Stimulated activated naive CD8-positive, alpha-beta T cell treated with anti-CD3 and anti-CD28 coated beads, Interleukin-15, Interleukin-2, amounts not matched to agents 100 ng/mL and 50 ng/mL, for 24 hours (primary cell): ENCODE data around the gene PRSS33.
A peak's percentile ranks its signal among the peaks of the same experiment; 100 is the strongest.

Experiments
- H3K27ac Mint-ChIP-seq: one replicate; pipeline ENCODE4 v1.8.0; 2021; ENCODE audit warnings: mild to moderate bottlenecking, mixed read lengths
- H3K27me3 Mint-ChIP-seq: one replicate; pipeline ENCODE4 v1.8.0; 2021; ENCODE audit warnings: mixed read lengths
- H3K36me3 Mint-ChIP-seq: one replicate; pipeline ENCODE4 v1.8.0; 2021; ENCODE audit warnings: low read depth, mixed read lengths
- H3K4me1 Mint-ChIP-seq: one replicate; pipeline ENCODE4 v1.8.0; 2021; ENCODE audit warnings: low read depth, mixed read lengths
- H3K4me3 Mint-ChIP-seq: one replicate; pipeline ENCODE4 v1.8.0; 2021; ENCODE audit warnings: mild to moderate bottlenecking, mixed read lengths
- H3K9me3 Mint-ChIP-seq: one replicate; pipeline ENCODE4 v1.8.0; 2021; ENCODE audit warnings: mixed read lengths

PRSS33 gene

DNA sequence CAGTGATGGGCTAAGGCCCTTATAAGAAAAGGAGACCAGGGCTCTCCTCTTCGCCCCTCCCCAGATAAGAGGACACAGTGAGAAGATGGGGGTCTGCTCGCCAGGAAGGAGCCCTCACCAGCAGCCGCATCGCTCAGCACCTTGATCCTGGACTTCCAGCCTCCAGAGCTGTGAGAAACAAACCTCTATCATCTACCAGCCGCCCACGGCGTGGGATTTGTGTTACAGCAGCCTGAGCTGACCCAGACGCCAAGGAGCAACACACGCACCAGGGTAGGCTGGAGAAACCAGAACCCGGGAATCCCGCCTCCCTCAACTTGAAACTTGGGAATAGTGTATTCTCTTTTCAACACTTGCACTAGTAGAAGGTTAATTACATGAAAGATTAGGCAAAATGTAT is 38.5 kb upstream of the PRSS33 start:
- Mint-ChIP-seq H3K4me3 (no peak overlapping the region), H3K27ac (no peak overlapping the region), H3K27me3 (no peaks in the 10 kb centered on the region), H3K9me3 (no peaks in the 10 kb centered on the region), H3K36me3 (no peaks in the 10 kb centered on the region), H3K4me1 (no peaks in the 10 kb centered on the region)

DNA sequence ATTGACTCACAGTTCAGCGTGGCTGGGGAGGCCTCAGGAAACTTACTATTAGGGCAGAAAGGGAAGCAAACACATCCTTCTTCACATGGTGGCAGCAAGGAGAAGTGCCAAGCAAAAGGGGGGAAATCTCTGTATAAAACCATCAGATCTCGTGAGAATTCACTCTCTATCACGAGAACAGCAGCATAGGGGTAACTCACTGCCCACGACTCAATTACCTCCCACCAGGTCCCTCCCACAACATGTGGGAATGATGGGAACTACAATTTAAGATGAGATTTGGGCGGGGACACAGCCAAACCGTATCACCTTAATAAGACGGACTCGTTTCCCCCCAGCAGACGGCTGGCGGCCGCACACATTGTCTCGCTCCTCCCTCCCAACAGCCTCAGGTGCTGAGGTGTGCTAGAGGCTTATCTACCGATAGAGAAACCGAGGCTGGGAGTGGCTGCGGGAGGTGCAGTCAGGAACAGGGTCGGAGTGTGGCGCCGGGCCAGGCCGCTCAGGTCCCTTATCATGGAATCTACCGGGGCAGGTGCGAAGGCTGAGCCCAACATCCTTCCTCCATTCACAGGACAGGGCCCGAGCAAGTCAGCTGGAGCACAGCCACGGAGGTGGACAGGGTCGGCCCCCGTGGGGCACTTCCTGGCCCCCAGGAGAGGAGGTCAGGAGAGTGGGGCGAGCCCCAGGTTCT is 37.8 kb upstream of the PRSS33 start:
- Mint-ChIP-seq H3K4me3 (no peak overlapping the region), H3K4me1 (no peaks in the 10 kb centered on the region), H3K27ac (no peak overlapping the region)

DNA sequence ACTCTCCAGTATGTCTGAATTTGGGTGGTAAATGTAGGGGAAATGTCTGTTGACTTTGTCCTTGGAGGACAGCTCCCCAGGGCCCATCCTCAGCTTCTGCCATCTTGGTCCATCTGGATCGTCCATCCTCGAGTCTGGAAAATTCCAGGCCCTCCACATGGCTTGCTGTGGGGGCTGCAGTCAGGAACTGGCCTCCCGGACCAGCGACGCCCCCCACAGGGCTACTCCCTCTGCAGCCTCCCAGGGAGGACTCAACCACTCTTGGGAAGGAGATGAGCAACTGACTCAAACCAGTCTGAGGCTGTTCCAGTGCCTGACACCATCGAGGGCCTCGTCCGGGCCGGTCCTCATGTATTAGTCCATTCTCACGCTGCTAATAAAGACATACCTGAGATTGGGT is 37.3 kb upstream of the PRSS33 start:
- no peaks in the 10 kb centered on the region for H3K4me1 Mint-ChIP-seq
- no peaks in the 10 kb centered on the region for H3K36me3 Mint-ChIP-seq
- H3K27ac Mint-ChIP-seq, result no peak overlapping the region
- no peaks in the 10 kb centered on the region for H3K9me3 Mint-ChIP-seq
- H3K4me3 Mint-ChIP-seq, result no peak overlapping the region
- H3K27me3 Mint-ChIP-seq, result no peaks in the 10 kb centered on the region

More for the DNA sequence above, 37.8 kb upstream of the PRSS33 start:
- Mint-ChIP-seq H3K27me3 (no peaks in the 10 kb centered on the region), H3K36me3 (no peaks in the 10 kb centered on the region), H3K9me3 (no peaks in the 10 kb centered on the region)

DNA sequence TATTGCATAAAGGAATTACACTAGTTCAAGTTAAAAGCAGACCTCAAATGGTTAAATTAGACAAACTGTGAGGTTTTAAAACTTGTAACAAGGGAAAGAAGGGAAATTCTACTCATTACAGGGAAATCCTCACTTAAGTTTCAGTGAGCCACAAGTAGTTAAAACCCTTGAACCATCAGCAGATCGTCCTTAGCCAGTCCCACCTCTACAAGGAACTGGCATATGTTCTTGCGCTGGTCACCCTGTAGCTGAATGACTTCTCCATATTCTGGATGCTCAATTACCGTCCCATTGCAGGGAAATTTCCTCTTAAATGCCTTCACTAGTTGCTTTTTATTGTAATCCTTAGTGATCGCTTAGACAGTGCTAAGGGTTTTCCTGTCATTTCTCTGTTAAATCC is 35.1 kb upstream of the PRSS33 start:
- Mint-ChIP-seq H3K4me1 (no peaks in the 10 kb centered on the region), H3K9me3 (no peaks in the 10 kb centered on the region), H3K4me3 (no peak overlapping the region), H3K27me3 (no peaks in the 10 kb centered on the region), H3K27ac (no peak overlapping the region), H3K36me3 (no peaks in the 10 kb centered on the region)

DNA sequence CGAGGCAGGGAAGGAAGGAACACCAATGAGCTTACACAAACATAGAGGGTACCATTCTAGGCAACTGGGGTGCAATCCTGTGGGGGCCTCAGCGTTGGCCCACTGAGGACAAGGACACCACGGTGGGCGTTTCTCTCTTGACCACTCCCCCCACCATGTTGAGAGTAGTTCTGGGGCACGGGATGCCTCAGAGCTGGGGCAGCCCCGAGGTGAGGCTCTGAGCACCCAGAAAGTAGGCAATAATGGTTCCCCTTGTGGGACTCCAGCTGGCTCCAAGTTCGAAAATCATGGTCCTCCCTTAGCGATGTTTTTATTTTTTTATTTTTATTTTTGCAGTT is 34.8 kb upstream of the PRSS33 start:
- Mint-ChIP-seq H3K36me3 (no peaks in the 10 kb centered on the region), H3K27me3 (no peaks in the 10 kb centered on the region), H3K4me3 (no peak overlapping the region), H3K4me1 (no peaks in the 10 kb centered on the region), H3K9me3 (no peaks in the 10 kb centered on the region), H3K27ac (no peak overlapping the region)

DNA sequence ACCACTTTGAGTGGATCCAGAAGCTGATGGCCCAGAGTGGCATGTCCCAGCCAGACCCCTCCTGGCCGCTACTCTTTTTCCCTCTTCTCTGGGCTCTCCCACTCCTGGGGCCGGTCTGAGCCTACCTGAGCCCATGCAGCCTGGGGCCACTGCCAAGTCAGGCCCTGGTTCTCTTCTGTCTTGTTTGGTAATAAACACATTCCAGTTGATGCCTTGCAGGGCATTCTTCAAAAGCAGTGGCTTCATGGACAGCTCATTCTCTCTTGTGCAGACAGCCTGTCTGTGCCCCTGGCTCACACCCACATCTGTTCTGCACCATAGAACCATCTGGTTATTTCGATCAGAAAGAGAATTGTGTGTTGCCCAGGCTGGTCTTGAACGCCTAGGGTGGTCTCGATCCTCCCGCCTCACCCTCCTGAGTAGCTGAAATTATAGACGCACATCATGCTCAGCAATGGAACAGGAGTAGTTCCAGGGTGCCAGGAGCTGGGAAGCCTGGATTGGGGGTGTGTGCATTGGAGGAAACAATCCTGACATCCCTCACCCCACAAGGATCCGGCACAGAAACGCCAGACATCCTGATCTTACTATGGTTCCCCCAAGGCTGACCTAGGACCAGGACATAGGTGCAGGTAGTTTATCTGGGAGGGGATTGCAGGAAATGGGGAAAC is 34.3 kb upstream of the PRSS33 start:
- H3K4me3 Mint-ChIP-seq, result no peak overlapping the region
- H3K4me1 Mint-ChIP-seq, result no peaks in the 10 kb centered on the region
- H3K27ac Mint-ChIP-seq, result no peak overlapping the region
- no peaks in the 10 kb centered on the region for H3K36me3 Mint-ChIP-seq
- no peaks in the 10 kb centered on the region for H3K9me3 Mint-ChIP-seq
- no peaks in the 10 kb centered on the region for H3K27me3 Mint-ChIP-seq

DNA sequence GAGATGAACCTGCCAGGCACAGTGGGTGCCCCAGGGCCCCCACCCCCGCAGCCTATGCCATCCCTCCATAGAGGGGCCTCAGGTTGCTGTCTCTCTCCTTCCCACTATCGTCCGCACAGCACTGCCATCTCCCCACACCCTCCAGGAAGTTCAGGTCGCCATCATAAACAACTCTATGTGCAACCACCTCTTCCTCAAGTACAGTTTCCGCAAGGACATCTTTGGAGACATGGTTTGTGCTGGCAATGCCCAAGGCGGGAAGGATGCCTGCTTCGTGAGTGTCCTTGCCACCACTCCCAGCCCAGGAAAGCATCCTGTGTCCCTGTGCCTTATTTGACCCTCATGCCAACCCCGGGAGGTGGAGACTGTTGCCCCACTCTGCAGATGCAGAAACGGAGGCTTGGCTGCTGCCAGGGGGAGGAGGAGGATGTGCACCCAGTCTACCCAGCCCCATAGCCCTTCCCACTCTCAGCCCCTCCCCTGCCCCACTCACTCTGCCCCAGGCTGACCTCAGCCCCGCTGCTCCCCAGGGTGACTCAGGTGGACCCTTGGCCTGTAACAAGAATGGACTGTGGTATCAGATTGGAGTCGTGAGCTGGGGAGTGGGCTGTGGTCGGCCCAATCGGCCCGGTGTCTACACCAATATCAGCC is 33.6 kb upstream of the PRSS33 start:
- H3K27ac Mint-ChIP-seq, result no peak overlapping the region
- H3K4me3 Mint-ChIP-seq, result no peak overlapping the region
- H3K9me3 Mint-ChIP-seq, result no peaks in the 10 kb centered on the region
- no peaks in the 10 kb centered on the region for H3K36me3 Mint-ChIP-seq
- no peaks in the 10 kb centered on the region for H3K4me1 Mint-ChIP-seq
- H3K27me3 Mint-ChIP-seq, result no peaks in the 10 kb centered on the region

DNA sequence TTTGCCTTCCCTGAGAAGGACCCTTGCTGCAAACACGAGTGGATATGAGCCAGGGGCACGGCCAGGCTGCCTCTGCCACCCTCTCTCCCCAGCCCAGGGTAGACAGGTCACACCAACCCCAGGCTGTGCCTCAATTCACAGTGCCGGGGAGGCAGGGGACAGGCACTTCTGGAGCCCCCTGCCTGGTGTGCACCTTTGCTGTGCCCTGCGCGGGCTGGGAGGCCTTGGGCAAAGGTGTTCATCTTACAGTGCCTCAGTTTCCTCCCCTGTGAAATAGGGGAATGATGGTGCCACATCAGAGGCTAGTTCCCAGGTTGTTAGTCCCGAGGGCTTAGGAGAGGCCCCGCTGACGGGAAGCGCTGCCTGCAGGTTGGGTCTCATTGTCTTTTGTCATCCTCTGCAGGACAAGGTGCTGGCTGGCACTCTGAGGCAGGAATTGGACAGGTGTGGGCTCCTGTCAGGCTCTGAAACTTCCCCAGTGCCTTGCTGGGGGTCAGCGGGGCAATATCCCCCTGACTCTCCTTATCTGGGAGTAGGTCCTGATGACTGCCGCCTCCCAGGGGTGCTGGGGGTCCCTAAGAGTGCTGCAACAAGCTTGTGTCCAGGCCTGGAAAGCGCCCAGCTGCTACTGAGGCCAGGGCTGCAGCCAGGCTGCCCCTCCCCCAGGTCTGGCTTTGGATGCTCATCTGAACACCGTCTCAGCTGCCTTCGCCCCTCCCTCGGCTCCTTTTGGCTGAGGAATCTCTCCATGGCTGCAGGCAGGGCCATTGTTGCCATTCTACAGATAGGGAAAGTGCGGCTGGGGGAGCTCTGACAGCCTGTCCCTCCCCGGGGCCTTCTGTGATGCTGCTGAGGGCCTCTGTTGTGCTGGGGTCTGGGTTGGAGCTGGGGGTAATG is 32.8 kb upstream of the PRSS33 start:
- Mint-ChIP-seq H3K36me3 (no peaks in the 10 kb centered on the region), H3K4me3 (no peak overlapping the region), H3K9me3 (no peaks in the 10 kb centered on the region), H3K27me3 (no peaks in the 10 kb centered on the region), H3K27ac (no peak overlapping the region), H3K4me1 (no peaks in the 10 kb centered on the region)

DNA sequence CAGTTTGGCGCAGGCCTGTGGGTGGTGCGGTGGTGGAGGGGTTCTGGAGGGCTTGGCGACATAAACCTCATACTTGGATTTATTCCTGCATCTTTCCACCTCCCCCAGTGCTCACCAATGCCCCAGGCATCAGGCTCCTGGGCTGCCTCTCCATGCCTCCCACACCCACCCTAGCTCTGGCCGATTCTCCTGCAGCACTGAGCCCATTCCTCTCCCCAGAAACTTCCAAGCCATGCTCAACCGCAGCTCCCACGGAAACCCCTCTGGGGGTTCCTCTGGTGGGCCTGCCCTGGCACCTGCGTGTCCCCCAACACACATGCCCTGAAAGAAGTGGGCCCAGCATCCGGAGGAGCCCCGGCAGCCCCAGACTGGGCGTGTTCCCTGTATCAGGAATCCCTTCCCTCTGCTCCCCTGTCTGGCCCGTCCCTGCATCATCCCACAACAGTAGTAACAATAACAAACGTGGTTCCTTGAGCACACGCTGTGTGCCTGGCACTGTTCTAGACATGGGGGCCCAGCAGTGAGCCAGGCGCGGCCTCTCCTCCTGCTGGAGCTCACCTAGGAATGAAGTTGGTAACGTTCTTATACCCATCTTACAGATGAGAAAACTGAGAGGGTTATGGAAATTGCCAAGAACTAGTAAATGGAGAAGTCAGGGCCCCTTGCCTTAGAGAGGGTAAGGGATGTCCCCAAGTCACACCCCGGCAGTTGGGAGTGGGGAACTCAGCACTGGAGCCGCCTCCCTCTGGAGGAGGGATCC is 32.0 kb upstream of the PRSS33 start:
- H3K4me3 Mint-ChIP-seq, result no peak overlapping the region
- no peaks in the 10 kb centered on the region for H3K9me3 Mint-ChIP-seq
- no peak overlapping the region for H3K27ac Mint-ChIP-seq
- no peaks in the 10 kb centered on the region for H3K4me1 Mint-ChIP-seq
- no peaks in the 10 kb centered on the region for H3K36me3 Mint-ChIP-seq
- H3K27me3 Mint-ChIP-seq, result no peaks in the 10 kb centered on the region

DNA sequence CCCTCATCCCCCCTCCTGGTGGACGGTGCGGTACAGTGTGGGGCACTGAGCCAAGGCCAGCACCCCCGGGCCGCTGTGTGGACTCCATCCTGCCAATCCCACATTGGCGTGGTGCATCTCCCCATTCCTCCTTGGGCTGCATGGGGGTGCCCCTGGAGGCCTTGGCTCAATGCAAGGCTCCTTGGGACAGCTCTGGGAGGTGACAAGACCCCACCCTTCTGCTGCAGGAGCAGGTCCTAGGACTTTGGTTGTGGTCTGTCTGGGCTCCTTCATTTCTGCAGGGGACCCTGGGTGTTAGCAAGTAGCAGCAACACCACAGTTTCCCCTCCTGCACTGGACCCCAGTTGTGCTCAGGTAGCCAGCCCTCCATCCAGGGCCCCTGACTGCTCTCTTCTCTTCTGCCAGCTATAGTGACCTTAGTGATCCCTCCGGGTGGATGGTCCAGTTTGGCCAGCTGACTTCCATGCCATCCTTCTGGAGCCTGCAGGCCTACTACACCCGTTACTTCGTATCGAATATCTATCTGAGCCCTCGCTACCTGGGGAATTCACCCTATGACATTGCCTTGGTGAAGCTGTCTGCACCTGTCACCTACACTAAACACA is 31.0 kb upstream of the PRSS33 start:
- Mint-ChIP-seq H3K4me1 (no peaks in the 10 kb centered on the region), H3K9me3 (no peaks in the 10 kb centered on the region), H3K27ac (no peak overlapping the region), H3K36me3 (no peaks in the 10 kb centered on the region), H3K27me3 (no peaks in the 10 kb centered on the region), H3K4me3 (no peak overlapping the region)

DNA sequence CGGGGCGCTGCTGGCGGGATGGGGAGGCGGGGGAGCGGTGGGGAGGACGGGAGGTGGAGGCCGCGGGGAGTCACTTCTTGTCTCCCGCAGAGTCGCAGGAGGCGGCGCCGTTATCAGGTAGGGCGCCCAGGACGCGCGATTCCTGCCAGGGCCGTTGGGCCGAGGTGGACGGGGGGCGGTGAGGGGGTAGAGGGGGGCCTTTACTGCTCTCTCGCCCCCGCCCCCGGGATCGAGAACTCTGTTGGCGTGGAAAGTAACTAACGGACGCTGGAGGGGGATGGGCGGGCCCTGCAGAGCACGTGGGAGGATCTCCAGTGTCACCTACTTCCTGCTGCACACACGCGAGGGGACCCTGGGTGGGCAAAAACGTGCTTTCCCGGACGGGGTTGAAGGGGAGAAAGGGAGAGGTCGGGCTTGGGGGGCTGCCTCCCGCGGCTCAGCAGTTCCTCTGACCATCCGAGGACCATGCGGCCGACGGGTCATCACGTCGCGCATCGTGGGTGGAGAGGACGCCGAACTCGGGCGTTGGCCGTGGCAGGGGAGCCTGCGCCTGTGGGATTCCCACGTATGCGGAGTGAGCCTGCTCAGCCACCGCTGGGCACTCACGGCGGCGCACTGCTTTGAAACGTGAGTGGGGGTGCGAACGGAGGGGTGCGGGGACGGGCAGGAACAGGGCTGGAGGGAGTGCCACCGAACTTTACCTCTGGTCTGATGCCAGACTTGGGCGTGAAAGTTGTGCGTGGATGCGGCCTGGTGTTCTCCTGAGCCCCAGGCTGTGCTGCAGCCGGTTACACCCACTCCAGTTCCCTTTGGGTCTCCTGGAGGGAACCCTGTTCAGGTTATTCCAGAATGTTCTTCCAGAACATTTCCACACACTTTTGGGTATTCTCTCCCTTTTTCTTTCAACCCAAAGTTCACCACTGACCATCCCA is 30.2 kb upstream of the PRSS33 start:
- H3K27me3 Mint-ChIP-seq, result no peaks in the 10 kb centered on the region
- no peaks in the 10 kb centered on the region for H3K9me3 Mint-ChIP-seq
- no peaks in the 10 kb centered on the region for H3K36me3 Mint-ChIP-seq
- H3K4me3 Mint-ChIP-seq, result peak overlapping the region; percentile 60
- H3K27ac Mint-ChIP-seq, result no peak overlapping the region
- H3K4me1 Mint-ChIP-seq, result no peaks in the 10 kb centered on the region

DNA sequence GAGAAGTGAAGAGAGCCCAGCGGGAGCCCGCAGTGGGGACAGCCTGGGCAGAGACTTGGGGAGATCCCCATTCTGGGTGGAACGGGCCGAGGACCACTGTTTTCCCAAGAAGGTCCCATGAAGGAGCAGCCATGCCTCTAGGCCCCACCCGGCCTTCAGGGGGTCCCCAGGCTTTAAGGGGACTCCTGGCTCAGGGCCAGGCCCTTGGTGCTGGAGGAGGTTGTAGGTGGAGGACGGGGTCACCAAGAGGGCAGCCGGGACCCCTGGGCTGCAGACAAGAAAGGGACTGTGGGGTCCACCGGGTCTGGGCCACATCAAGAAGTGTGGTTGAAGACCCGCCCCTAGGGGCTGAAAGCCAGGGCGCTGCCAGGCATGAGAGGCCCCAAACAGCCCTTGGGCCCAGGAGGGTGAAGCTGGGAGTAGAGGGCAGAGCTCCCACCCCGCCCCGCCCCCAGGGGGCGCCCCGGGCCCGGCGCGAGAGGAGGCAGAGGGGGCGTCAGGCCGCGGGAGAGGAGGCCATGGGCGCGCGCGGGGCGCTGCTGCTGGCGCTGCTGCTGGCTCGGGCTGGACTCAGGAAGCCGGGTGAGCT is 29.5 kb upstream of the PRSS33 start, which contains the start of gene PRSS21:
TSS of gene PRSS21 (plus strand) at position 487 of the 589 bp plus-strand sequence. CDS start at position 519, 32 bp downstream.
- Mint-ChIP-seq H3K27me3 (no peaks in the 10 kb centered on the region), H3K9me3 (no peaks in the 10 kb centered on the region), H3K4me1 (no peaks in the 10 kb centered on the region), H3K27ac (no peak within 1 kb of the TSS), H3K4me3 (peak within 1 kb of the TSS; percentile 60), H3K36me3 (no peaks in the 10 kb centered on the region)

DNA sequence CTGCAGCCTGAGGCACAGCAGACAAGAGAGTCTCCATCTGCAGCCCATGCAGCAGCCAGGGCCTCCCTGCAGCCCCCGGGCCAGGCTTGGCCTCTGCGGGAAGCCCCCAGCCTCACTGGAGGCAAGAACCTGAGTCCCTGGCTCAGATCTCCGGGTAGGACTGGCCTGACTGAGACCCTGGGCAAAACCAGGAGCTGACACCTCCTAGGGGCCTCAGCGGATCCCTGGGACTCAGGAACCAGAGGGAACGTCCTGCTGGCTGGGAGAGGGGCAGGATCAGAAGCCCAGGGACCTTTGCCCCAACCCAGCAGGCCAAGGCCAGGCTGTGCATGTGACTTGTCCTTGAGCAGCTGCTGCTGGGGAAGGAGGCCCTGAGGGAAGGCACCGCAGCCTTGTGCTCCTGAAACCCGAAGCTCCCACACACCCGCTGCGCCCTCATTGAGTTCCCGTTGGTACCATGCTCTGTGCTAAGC is 28.0 kb upstream of the PRSS33 start:
- H3K36me3 Mint-ChIP-seq, result no peaks in the 10 kb centered on the region
- no peaks in the 10 kb centered on the region for H3K9me3 Mint-ChIP-seq
- H3K27me3 Mint-ChIP-seq, result peaks cover under 1% of the 10 kb centered on the region
- no peak overlapping the region for H3K27ac Mint-ChIP-seq
- H3K4me3 Mint-ChIP-seq, result no peak overlapping the region
- no peaks in the 10 kb centered on the region for H3K4me1 Mint-ChIP-seq
